MM.1S (cell line): ENCODE results near the gene MYL6B.

Experiments
- DNase-seq: peaks from one replicate; pipeline ENCODE4 v3.0.0-alpha.2; 2015
- H2AFZ ChIP-seq: fragments of 300-600 bp; sonication (generic); 2 replicates; pipeline ENCODE4 v1.6.0; 2016; ENCODE audit warnings: antibody characterized with exemption, low read length
- H3F3A ChIP-seq: fragments of 300-600 bp; sonication (generic); 2 replicates; pipeline ENCODE4 v1.6.1; 2016; ENCODE audit warnings: mild to moderate bottlenecking, antibody characterized with exemption, low read length, moderate library complexity, mixed read lengths; ENCODE audit not compliant: insufficient read depth
- H3K27ac ChIP-seq: fragments of 300-600 bp; sonication (generic); 2 replicates; pipeline ENCODE4 v1.5.1; 2016; ENCODE audit warnings: mild to moderate bottlenecking, low read length
- H3K27me3 ChIP-seq: fragments of 300-600 bp; sonication (generic); replicated peaks from 2 replicates; pipeline ENCODE4 v1.6.0; 2016; ENCODE audit warnings: low read length; ENCODE audit not compliant: insufficient read depth
- H3K36me3 ChIP-seq: fragments of 300-600 bp; sonication (generic); replicated peaks from 2 replicates; pipeline ENCODE4 v1.6.1; 2016; ENCODE audit warnings: mild to moderate bottlenecking, low read length, mixed read lengths; ENCODE audit not compliant: insufficient read depth
- H3K4me1 ChIP-seq: fragments of 300-600 bp; sonication (generic); 2 replicates; pipeline ENCODE4 v1.6.1; 2016; ENCODE audit warnings: low read length, mixed read lengths
- H3K4me2 ChIP-seq: fragments of 300-600 bp; sonication (generic); 2 replicates; pipeline ENCODE4 v1.6.0; 2016; ENCODE audit warnings: low read depth, low read length
- H3K4me3 ChIP-seq: fragments of 300-600 bp; sonication (generic); 2 replicates; pipeline ENCODE4 v1.5.1; 2016; ENCODE audit warnings: low read length, mixed read lengths
- H3K79me2 ChIP-seq: fragments of 300-600 bp; sonication (generic); 2 replicates; pipeline ENCODE4 v1.6.1; 2016; ENCODE audit warnings: mixed run types, low read length, mixed read lengths
- H3K9ac ChIP-seq: fragments of 300-600 bp; sonication (generic); 2 replicates; pipeline ENCODE4 v1.6.1; 2016; ENCODE audit warnings: low read length, mixed read lengths
- H3K9me2 ChIP-seq: fragments of 300-600 bp; sonication (generic); replicated peaks from 2 replicates; pipeline ENCODE4 v1.6.1; 2016; ENCODE audit warnings: mild to moderate bottlenecking, low read length, mixed read lengths; ENCODE audit not compliant: insufficient read depth
- H3K9me3 ChIP-seq: fragments of 300-600 bp; sonication (generic); replicated peaks from 2 replicates; pipeline ENCODE4 v1.6.1; 2016; ENCODE audit warnings: mild to moderate bottlenecking, low read length, mixed read lengths; ENCODE audit not compliant: insufficient read depth
- H4K20me1 ChIP-seq: fragments of 300-600 bp; sonication (generic); 2 replicates; pipeline ENCODE4 v1.6.1; 2016; ENCODE audit warnings: mild to moderate bottlenecking, low read length, moderate library complexity, mixed read lengths; ENCODE audit not compliant: insufficient read depth
- EZH2 ChIP-seq: fragments of 300-600 bp; sonication (generic); optimal IDR thresholded peaks from 2 replicates; pipeline ENCODE3; 2017; ENCODE audit warnings: low read depth, mild to moderate bottlenecking, antibody characterized with exemption, low read length, mixed read lengths
- EZH2phosphoT487 ChIP-seq: fragments of 300-600 bp; sonication (generic); IDR thresholded peaks from 2 replicates; pipeline ENCODE4 v1.6.1; 2018; ENCODE audit warnings: antibody characterized with exemption, low read length
- TF ChIP-seq, protein P1 (sequence below): fragments of 300-600 bp; sonication (generic); IDR thresholded peaks from 2 replicates; pipeline ENCODE4 v1.5.1; 2016; ENCODE audit warnings: antibody characterized with exemption, low read length, mixed read lengths

Gene MYL6B

DNA sequence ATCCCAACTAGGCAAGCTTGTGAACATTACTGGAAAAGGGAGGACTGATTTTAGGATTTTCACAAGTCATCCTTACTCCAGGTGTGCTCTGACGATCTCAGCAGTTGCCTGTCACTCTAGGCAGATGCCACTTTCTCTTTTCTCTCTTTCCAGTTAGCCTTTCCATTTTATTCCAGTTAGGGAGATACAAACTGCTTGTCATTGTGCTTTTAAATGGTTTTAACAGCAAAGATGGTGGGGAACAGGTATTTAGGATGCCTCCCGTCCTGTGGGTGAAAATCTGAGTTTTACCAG, 46.8 kb upstream of the MYL6B start:
- H3K4me3 ChIP-seq: peak overlapping the region; percentile 78
- peak overlapping the region; percentile 89 for H3K4me2 ChIP-seq
- H3K9me2 ChIP-seq: no peaks in the 10 kb centered on the region
- no peak overlapping the region for H2AFZ ChIP-seq
- no peaks in the 10 kb centered on the region for H3K27me3 ChIP-seq
- H3K9me3 ChIP-seq: no peaks in the 10 kb centered on the region
- peaks cover 6% of the 10 kb centered on the region; the same call in 1 of the 2 replicates for H4K20me1 ChIP-seq
- H3F3A ChIP-seq: peaks cover 5% of the 10 kb centered on the region; the same call in 1 of the 2 replicates
- H3K79me2 ChIP-seq: peaks cover 42% of the 10 kb centered on the region
- TF ChIP-seq EZH2phosphoT487 (no peak), EZH2 (no peak)
- TF ChIP-seq, protein P1, sequence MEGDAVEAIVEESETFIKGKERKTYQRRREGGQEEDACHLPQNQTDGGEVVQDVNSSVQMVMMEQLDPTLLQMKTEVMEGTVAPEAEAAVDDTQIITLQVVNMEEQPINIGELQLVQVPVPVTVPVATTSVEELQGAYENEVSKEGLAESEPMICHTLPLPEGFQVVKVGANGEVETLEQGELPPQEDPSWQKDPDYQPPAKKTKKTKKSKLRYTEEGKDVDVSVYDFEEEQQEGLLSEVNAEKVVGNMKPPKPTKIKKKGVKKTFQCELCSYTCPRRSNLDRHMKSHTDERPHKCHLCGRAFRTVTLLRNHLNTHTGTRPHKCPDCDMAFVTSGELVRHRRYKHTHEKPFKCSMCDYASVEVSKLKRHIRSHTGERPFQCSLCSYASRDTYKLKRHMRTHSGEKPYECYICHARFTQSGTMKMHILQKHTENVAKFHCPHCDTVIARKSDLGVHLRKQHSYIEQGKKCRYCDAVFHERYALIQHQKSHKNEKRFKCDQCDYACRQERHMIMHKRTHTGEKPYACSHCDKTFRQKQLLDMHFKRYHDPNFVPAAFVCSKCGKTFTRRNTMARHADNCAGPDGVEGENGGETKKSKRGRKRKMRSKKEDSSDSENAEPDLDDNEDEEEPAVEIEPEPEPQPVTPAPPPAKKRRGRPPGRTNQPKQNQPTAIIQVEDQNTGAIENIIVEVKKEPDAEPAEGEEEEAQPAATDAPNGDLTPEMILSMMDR: no peak
- peak overlapping the region; percentile 83 for H3K9ac ChIP-seq
- H3K4me1 ChIP-seq: peaks cover 7% of the 10 kb centered on the region
- peaks cover 20% of the 10 kb centered on the region for H3K36me3 ChIP-seq
- DNase-seq: no peak
- peak overlapping the region; percentile 38; the same call in 1 of the 2 replicates for H3K27ac ChIP-seq

DNA sequence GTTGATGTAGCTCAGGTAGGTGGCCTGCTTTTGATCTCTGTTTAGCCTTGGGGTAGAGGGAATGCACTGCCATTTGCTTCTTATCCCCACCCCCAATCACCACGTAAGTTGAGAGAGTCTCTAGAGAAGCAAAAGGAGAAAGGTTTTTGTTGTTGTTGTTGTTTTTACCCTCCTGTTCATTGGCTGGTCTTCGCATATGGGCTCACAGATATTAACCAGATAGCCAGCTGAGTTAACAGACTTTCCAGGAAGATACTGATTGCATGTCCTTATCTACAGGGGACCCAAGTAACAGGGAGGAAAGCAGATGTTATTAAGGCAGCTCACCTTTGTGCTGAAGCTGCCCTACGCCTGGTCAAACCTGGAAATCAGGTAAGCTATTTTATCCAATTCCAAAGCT, 45.1 kb upstream of the MYL6B start:
- peaks cover 7% of the 10 kb centered on the region for H3K4me1 ChIP-seq
- H2AFZ ChIP-seq: no peak overlapping the region
- H4K20me1 ChIP-seq: peaks cover 6% of the 10 kb centered on the region; the same call in 1 of the 2 replicates
- peaks cover 35% of the 10 kb centered on the region for H3K36me3 ChIP-seq
- TF ChIP-seq EZH2: no peak
- TF ChIP-seq, protein P1: no peak
- no peak for TF ChIP-seq EZH2phosphoT487
- no peak overlapping the region for H3K4me3 ChIP-seq
- no peak overlapping the region for H3K27ac ChIP-seq
- no peak overlapping the region for H3K9ac ChIP-seq
- H3K9me3 ChIP-seq: no peaks in the 10 kb centered on the region
- no peaks in the 10 kb centered on the region for H3K9me2 ChIP-seq
- H3K27me3 ChIP-seq: no peaks in the 10 kb centered on the region
- H3F3A ChIP-seq: peaks cover 10% of the 10 kb centered on the region; the same call in 1 of the 2 replicates
- DNase-seq: no peak
- no peak overlapping the region for H3K4me2 ChIP-seq
- H3K79me2 ChIP-seq: peaks cover 42% of the 10 kb centered on the region

DNA sequence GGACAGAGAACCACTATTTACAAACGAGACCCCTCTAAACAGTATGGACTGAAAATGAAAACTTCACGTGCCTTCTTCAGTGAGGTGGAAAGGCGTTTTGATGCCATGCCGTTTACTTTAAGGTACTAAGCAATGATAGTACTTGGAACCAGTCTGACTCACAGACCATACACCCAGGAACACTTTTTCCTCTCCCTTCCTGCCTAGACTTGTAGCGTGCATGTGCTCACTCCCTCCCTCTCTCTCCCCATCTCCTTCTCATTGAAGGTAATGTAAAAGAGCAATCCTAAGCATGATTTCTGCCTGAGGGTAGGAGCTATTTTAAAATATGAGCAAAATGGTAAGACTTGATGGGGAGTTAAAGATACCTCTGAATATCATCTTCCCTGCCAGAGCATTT, 41.8 kb upstream of the MYL6B start:
- H2AFZ ChIP-seq: no peak overlapping the region
- peaks cover 3% of the 10 kb centered on the region for H3K4me1 ChIP-seq
- H3F3A ChIP-seq: peaks cover 37% of the 10 kb centered on the region
- peaks cover 6% of the 10 kb centered on the region; the same call in 1 of the 2 replicates for H4K20me1 ChIP-seq
- no peak overlapping the region for H3K9ac ChIP-seq
- H3K36me3 ChIP-seq: peaks cover 38% of the 10 kb centered on the region
- TF ChIP-seq, protein P1: no peak
- TF ChIP-seq EZH2: no peak
- no peak for TF ChIP-seq EZH2phosphoT487
- no peak for DNase-seq
- no peak overlapping the region for H3K4me3 ChIP-seq
- no peak overlapping the region for H3K4me2 ChIP-seq
- no peaks in the 10 kb centered on the region for H3K27me3 ChIP-seq
- no peaks in the 10 kb centered on the region for H3K9me2 ChIP-seq
- no peak overlapping the region for H3K27ac ChIP-seq
- H3K9me3 ChIP-seq: no peaks in the 10 kb centered on the region
- peaks cover 30% of the 10 kb centered on the region for H3K79me2 ChIP-seq
